Esophagus squamous epithelium (tissue), 4 donors: Measurements from ENCODE around the gene PRR35.

Experiments
- POLR2A ChIP-seq, 4 donors: fragments of 450-650 bp; IDR thresholded peaks; one replicate each; pipeline ENCODE4 v1.6.1; 2017; ENCODE audit warnings: antibody characterized with exemption in 4 of 4, mild to moderate bottlenecking in 4 of 4, moderate library complexity in 3 of 4
- TF ChIP-seq, protein P1 (sequence below), 6 experiments: fragments of 450-650 bp in 4 of 6; fragments of 200-600 bp in 2 of 6; sonication (generic) in 2 of 6; IDR thresholded peaks; one replicate each; pipeline ENCODE4 v1.5.1; 2016 to 2019; ENCODE audit warnings: antibody characterized with exemption in 6 of 6, mild to moderate bottlenecking in 4 of 6, moderate library complexity in 4 of 6

DNA sequence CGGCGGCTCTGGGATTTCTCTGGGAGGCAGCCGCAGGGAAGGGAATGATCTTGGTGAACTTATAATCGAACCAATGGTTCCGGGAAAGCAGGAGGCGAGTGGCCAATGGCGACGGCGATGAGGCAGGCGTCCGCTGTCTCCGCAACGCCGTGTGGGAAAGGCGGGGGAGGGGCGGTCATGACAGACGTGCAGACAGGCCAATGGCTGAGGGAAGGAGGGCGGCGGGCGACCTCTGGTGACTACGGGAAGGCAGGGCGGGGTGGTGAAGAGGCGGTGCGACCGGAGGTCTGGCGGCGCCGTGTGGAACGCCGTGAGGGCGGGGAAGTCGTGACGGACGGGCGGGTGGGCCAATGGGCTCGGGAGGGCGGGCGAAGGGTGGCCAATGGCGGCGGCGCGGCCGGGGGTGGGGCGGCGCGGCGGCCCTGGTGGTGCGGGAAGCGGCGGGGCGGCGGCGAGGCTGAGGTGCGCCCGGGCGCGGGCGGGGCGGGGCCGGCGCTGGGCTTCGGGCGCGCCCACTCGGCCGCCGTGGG is 29.5 kb downstream of the PRR35 start, which contains the start of gene RAB40C:
- no peak for TF ChIP-seq POLR2A (IDR thresholded peaks at IDR 0.05)
- TF ChIP-seq, protein P1, sequence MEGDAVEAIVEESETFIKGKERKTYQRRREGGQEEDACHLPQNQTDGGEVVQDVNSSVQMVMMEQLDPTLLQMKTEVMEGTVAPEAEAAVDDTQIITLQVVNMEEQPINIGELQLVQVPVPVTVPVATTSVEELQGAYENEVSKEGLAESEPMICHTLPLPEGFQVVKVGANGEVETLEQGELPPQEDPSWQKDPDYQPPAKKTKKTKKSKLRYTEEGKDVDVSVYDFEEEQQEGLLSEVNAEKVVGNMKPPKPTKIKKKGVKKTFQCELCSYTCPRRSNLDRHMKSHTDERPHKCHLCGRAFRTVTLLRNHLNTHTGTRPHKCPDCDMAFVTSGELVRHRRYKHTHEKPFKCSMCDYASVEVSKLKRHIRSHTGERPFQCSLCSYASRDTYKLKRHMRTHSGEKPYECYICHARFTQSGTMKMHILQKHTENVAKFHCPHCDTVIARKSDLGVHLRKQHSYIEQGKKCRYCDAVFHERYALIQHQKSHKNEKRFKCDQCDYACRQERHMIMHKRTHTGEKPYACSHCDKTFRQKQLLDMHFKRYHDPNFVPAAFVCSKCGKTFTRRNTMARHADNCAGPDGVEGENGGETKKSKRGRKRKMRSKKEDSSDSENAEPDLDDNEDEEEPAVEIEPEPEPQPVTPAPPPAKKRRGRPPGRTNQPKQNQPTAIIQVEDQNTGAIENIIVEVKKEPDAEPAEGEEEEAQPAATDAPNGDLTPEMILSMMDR (IDR thresholded peaks at IDR 0.05) = peak in 1 of 6 experiments; percentile 15
